HG03097 (cell line): ENCODE data around the gene MYADM.

Experiments
- ATAC-seq: cut with Tn5 transposase; IDR thresholded peaks from one replicate; pipeline ENCODE4 v1.9.1; 2021; ENCODE audit not compliant: unreplicated experiment, low FRiP score

Gene MYADM

DNA sequence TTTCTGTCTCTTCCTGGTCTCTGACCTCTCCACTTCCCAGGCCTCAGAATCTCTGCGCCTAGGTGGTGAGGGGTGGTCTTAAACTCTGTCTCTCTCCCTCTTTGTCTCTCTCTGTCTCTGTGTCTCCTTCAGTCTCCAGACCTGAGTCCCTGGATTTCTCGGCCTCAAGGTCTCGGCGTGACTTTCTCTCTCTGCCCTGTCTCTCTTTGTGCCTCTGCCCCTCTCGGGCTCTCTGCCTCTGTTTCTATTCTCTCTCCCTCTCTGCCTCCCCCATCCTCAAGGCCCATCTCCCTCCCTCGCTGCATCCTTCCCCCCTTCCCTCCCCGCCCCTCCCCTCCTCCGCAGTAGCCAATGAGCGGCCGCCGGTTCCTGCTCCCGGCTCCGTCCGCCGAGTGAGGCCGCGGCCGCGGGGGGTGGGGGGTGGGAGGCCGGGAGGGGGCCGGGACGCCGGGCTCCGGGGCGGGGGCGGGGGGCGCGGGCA, 41.3 kb downstream of the MYADM start, which contains the start of gene CACNG7:
TSS of gene CACNG7 (plus strand) at position 344 of the 481 bp plus-strand sequence. CDS start 3,554 bp downstream, outside the sequence.
- ATAC-seq = no peak

- ATAC-seq = no peak
These were observed 41.9 kb downstream of the MYADM start for GRCh38 chr19:53909471-53910169.

DNA sequence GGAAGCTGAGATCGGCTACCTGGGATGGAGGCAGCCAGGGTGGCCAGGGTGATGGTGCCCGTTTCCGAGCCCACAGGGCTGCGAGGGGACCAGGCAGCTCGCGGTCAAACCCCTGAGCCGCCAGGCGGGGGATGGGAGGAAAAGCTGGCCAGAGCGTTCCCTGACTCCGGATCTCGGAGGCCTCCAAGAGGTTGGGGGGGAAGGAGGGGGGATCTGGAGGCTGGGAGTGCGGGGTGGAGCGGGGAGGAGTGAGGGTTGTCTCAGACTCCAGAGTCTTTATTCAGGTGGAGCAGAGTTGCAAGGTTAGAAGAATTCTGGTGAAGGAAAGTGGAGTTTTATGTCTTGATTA, 42.5 kb downstream of the MYADM start:
- ATAC-seq = no peak

- ATAC-seq = no peak
These were observed 45.0 kb downstream of the MYADM start for GRCh38 chr19:53912653-53913052.

GRCh38 chr19:53915000-53915399, 47.3 kb downstream of the MYADM start:
- no peak for ATAC-seq

DNA sequence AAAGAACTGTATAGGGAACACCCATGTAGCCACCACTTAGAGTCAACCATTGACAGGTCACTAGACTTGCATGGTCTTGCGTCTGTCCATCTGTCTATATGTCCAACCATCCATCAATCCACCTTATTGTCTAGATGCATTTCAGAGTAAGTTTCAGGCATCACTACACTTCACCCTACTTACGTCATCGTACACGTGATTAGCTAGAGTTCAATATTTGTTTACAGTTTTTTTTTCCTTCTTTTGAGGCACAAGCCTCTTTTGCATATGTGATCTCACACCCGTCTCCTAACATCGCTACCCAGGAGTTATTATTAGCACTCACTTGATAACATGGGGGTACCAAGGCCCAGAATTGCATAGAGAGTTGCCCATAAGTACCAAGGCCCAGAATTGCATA, 48.3 kb downstream of the MYADM start:
- ATAC-seq = no peak

DNA sequence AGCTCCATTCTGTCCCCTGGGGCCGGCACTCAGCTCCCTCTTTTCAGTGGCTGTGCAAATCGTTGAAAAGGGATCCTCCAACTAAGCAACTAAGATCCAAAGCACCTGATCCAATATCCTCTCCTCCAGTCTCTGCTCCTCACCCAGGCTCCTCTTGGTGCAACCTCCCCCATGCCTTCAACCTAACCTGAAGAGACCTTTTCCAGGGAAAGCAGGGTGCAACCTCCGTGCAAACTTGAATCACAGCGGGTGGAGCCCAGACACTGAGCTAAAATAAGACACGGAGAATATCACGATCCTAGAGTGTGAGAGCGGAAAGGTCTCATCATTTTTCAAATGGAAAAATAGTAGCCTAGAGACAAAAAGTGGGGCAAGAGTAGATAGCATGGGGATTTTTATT, 49.7 kb downstream of the MYADM start:
- ATAC-seq = no peak
